HEK293 (cell line): ENCODE measurements around the gene LEO1.

ENCODE experiments used
- YY1 ChIP-seq: fragments of 450-650 bp; formaldehyde crosslinking; IDR thresholded peaks from 2 replicates; pipeline ENCODE4 v1.5.1; 2018; ENCODE audit warnings: missing biosample characterization, missing genetic modification characterization
- ZNF138 ChIP-seq: fragments of 450-650 bp; formaldehyde crosslinking; IDR thresholded peaks from 2 replicates; pipeline ENCODE4 v1.5.1; 2016; ENCODE audit warnings: missing biosample characterization, missing genetic modification characterization, borderline replicate concordance
- ZNF404 ChIP-seq: fragments of 450-650 bp; formaldehyde crosslinking; IDR thresholded peaks from 2 replicates; pipeline ENCODE4 v1.5.1; 2017; ENCODE audit warnings: missing biosample characterization, missing genetic modification characterization
- TF ChIP-seq, protein P1 (sequence below): fragments of 450-650 bp; formaldehyde crosslinking; IDR thresholded peaks from 2 replicates; pipeline ENCODE4 v1.5.1; 2016; ENCODE audit warnings: missing biosample characterization, missing genetic modification characterization
- TF ChIP-seq, protein P2 (sequence below): fragments of 450-650 bp; formaldehyde crosslinking; IDR thresholded peaks from 2 replicates; pipeline ENCODE4 v1.5.1; 2016; ENCODE audit warnings: missing biosample characterization, missing genetic modification characterization

DNA sequence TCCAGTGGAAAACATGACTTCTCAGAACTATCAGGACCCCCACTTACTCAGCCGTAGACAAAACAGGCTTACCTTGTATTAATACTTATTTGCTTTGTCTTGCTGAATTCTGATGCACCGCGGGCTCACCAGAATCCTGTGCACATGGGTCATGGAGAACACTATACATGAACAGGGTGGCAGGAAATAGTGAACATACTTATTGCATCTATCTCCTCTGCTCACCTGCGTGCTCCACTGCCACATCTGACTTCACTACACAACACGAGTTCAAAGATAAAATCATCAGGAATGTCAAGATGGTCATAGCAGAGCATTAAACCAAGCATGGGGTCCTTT, 36.8 kb upstream of the LEO1 start:
- TF ChIP-seq, protein P1, sequence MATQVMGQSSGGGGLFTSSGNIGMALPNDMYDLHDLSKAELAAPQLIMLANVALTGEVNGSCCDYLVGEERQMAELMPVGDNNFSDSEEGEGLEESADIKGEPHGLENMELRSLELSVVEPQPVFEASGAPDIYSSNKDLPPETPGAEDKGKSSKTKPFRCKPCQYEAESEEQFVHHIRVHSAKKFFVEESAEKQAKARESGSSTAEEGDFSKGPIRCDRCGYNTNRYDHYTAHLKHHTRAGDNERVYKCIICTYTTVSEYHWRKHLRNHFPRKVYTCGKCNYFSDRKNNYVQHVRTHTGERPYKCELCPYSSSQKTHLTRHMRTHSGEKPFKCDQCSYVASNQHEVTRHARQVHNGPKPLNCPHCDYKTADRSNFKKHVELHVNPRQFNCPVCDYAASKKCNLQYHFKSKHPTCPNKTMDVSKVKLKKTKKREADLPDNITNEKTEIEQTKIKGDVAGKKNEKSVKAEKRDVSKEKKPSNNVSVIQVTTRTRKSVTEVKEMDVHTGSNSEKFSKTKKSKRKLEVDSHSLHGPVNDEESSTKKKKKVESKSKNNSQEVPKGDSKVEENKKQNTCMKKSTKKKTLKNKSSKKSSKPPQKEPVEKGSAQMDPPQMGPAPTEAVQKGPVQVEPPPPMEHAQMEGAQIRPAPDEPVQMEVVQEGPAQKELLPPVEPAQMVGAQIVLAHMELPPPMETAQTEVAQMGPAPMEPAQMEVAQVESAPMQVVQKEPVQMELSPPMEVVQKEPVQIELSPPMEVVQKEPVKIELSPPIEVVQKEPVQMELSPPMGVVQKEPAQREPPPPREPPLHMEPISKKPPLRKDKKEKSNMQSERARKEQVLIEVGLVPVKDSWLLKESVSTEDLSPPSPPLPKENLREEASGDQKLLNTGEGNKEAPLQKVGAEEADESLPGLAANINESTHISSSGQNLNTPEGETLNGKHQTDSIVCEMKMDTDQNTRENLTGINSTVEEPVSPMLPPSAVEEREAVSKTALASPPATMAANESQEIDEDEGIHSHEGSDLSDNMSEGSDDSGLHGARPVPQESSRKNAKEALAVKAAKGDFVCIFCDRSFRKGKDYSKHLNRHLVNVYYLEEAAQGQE (tag by site-specific recombination), result no peak
- TF ChIP-seq ZNF138 (tag by site-specific recombination) (no peak), ZNF404 (no peak), YY1 (no peak)
- TF ChIP-seq, protein P2, sequence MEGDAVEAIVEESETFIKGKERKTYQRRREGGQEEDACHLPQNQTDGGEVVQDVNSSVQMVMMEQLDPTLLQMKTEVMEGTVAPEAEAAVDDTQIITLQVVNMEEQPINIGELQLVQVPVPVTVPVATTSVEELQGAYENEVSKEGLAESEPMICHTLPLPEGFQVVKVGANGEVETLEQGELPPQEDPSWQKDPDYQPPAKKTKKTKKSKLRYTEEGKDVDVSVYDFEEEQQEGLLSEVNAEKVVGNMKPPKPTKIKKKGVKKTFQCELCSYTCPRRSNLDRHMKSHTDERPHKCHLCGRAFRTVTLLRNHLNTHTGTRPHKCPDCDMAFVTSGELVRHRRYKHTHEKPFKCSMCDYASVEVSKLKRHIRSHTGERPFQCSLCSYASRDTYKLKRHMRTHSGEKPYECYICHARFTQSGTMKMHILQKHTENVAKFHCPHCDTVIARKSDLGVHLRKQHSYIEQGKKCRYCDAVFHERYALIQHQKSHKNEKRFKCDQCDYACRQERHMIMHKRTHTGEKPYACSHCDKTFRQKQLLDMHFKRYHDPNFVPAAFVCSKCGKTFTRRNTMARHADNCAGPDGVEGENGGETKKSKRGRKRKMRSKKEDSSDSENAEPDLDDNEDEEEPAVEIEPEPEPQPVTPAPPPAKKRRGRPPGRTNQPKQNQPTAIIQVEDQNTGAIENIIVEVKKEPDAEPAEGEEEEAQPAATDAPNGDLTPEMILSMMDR, result no peak
